Endothelial cell of umbilical vein (primary cell): Measurements from ENCODE around the gene ARHGAP10. TPM values are rescaled to one million over a fixed set of nuclear protein-coding genes. Genes with fewer than 3 reads are reported as not detected.

Source experiments
- BruUV-seq: library from RNA; stranded (reverse); fragments of 400-500 nt; replicated peaks from 2 replicates; lab custom pipeline; 2021; lab: Mats Ljungman, UMichigan
- CTCF ChIA-PET: fragments of 300-600, 350-600 bp; sonication (Branson Sonifier 250); formaldehyde crosslinking; loops from one replicate; lab custom pipeline; 2021; ENCODE audit warnings: antibody characterized with exemption, inconsistent platforms; lab: Charles Lee
- POLR2A ChIA-PET: fragments of 300-600, 350-600 bp; sonication (Branson Sonifier 250); formaldehyde crosslinking; loops from one replicate; lab custom pipeline; 2021; ENCODE audit warnings: antibody characterized with exemption, inconsistent platforms; lab: Charles Lee
- DNase-seq: peaks from one replicate; pipeline ENCODE4 v3.0.0-alpha.2; 2011; ENCODE audit warnings: low read depth, low spot score
- FAIRE-seq: peaks from 2 replicates; lab custom pipeline; 2011; peaks lifted over from hg19 to GRCh38; lab: Jason Lieb, UNC
- H2AFZ ChIP-seq: 2 replicates; pipeline ENCODE4 v1.6.0; 2012; ENCODE audit warnings: low read depth, low read length, control low read depth, inconsistent platforms
- H3K27ac ChIP-seq: 2 replicates; pipeline ENCODE4 v1.5.1; 2011; ENCODE audit warnings: low read depth, mild to moderate bottlenecking, control low read depth, low read length, moderate library complexity; ENCODE audit not compliant: insufficient read depth
- H3K27me3 ChIP-seq, 2 experiments: 2 replicates each; pipeline versions ENCODE4 v1.6.0 to v1.6.1; 2011; ENCODE audit warnings: low read length in 2 of 2, mixed read lengths in 1 of 2; ENCODE audit not compliant: control insufficient read depth in 2 of 2, insufficient read depth in 2 of 2
- H3K36me3 ChIP-seq, 2 experiments: 2 replicates in 1 of 2; 3 replicates in 1 of 2; pipeline ENCODE4 v1.5.1; 2011; ENCODE audit warnings: low read length in 2 of 2, mild to moderate bottlenecking in 1 of 2, moderate library complexity in 1 of 2; ENCODE audit not compliant: control insufficient read depth in 2 of 2, insufficient read depth in 2 of 2; ENCODE audit errors: extremely low read depth in 1 of 2
- H3K4me1 ChIP-seq: 3 replicates; pipeline ENCODE4 v1.5.1; 2011; ENCODE audit warnings: mild to moderate bottlenecking, low read length; ENCODE audit not compliant: control insufficient read depth, insufficient read depth; ENCODE audit errors: extremely low read depth
- H3K4me2 ChIP-seq: 2 replicates; pipeline ENCODE4 v1.6.1; 2011; ENCODE audit warnings: low read length, control low read depth, mixed read lengths; ENCODE audit not compliant: insufficient read depth
- H3K4me3 ChIP-seq, 3 experiments: fragments of 200-600 bp in 1 of 3; sonication (generic), shearing (Covaris generic) in 1 of 3; replicated peaks in 1 of 3; 2 replicates each; pipeline ENCODE4 v1.5.1; 2011 to 2016; ENCODE audit warnings: control low read depth in 3 of 3, low read length in 3 of 3, mild to moderate bottlenecking in 2 of 3, inconsistent platforms in 1 of 3, low read depth in 1 of 3, moderate library complexity in 1 of 3; ENCODE audit not compliant: insufficient read depth in 1 of 3
- H3K79me2 ChIP-seq: 2 replicates; pipeline ENCODE4 v1.6.0; 2012; ENCODE audit warnings: low read length, inconsistent platforms; ENCODE audit not compliant: control insufficient read depth, insufficient read depth
- H3K9ac ChIP-seq: replicated peaks from 2 replicates; pipeline ENCODE3; 2011; ENCODE audit warnings: low read length, control low read depth; ENCODE audit not compliant: insufficient read depth; ENCODE audit errors: extremely low read depth
- H3K9me1 ChIP-seq: replicated peaks from 3 replicates; pipeline ENCODE4 v1.6.0; 2011; ENCODE audit warnings: mild to moderate bottlenecking, low read length; ENCODE audit not compliant: control insufficient read depth, insufficient read depth; ENCODE audit errors: extremely low read depth
- H3K9me3 ChIP-seq: replicated peaks from 2 replicates; pipeline ENCODE4 v1.5.1; 2012; ENCODE audit warnings: low read length, inconsistent platforms; ENCODE audit not compliant: control insufficient read depth, insufficient read depth
- H4K20me1 ChIP-seq: replicated peaks from 2 replicates; pipeline ENCODE3; 2011; ENCODE audit warnings: mild to moderate bottlenecking, low read length; ENCODE audit not compliant: control insufficient read depth, insufficient read depth; ENCODE audit errors: extremely low read depth
- CTCF ChIP-seq, 2 donors: IDR thresholded peaks; 1 replicate in 1 of 2; 2 replicates in 1 of 2; pipeline ENCODE4 v1.5.1; 2011; ENCODE audit warnings: low read length in 2 of 2, mild to moderate bottlenecking in 2 of 2, moderate library complexity in 2 of 2, control low read depth in 1 of 2, inconsistent platforms in 1 of 2, low read depth in 1 of 2; ENCODE audit not compliant: insufficient read depth in 1 of 2; ENCODE audit errors: extremely low read depth in 1 of 2
- EZH2 ChIP-seq: IDR thresholded peaks from 2 replicates; pipeline ENCODE4 v1.6.1; 2012; ENCODE audit warnings: borderline replicate concordance, low read depth, mild to moderate bottlenecking, moderate library complexity, low read length, inconsistent platforms; ENCODE audit not compliant: severe bottlenecking
- FOS ChIP-seq: IDR thresholded peaks from 2 replicates; pipeline ENCODE4 v1.6.1; 2011; ENCODE audit warnings: mild to moderate bottlenecking, low read length, moderate library complexity, borderline replicate concordance; ENCODE audit not compliant: insufficient read depth
- JUN ChIP-seq: IDR thresholded peaks from 2 replicates; pipeline ENCODE4 v1.6.1; 2011; ENCODE audit warnings: borderline replicate concordance, low read depth; ENCODE audit not compliant: insufficient read length, insufficient read depth
- MAX ChIP-seq: IDR thresholded peaks from 2 replicates; pipeline ENCODE4 v1.6.1; 2011; ENCODE audit not compliant: insufficient read depth, insufficient read length
- MYC ChIP-seq: IDR thresholded peaks from one replicate; pipeline ENCODE4 v1.6.1; 2011; ENCODE audit warnings: mild to moderate bottlenecking, low read depth, low read length
- POLR2AphosphoS5 ChIP-seq: IDR thresholded peaks from 2 replicates; pipeline ENCODE4 v1.6.1; 2012; ENCODE audit warnings: low read depth, mild to moderate bottlenecking, control low read depth, low read length, moderate library complexity; ENCODE audit not compliant: insufficient read depth
- dilution Hi-C: fragments of 300-500 bp; cut with MboI; formaldehyde crosslinking; loops from one replicate; pipeline ENCODE4 v1.15.0; 2019; ENCODE audit warnings: low sequenced_read_pairs; ENCODE audit not compliant: extremely low pct_ligation_motif_present
- intact Hi-C: fragments of 100-400 bp; cut with micrococcal nuclease; formaldehyde crosslinking; loops from one replicate; pipeline ENCODE4 v1.10.0; 2022
- polyA plus RNA-seq, 4 experiments: library from polyadenylated mRNA; depleted of rRNA in 3 of 4; stranded (reverse) in 3 of 4; unstranded in 1 of 4; fragments of >200 nt; gene quantifications; 2 replicates each; pipeline versions ENCODE4 v1.2.1 to v1.2.3, GENCODE V29; 2011 to 2012; ENCODE audit warnings: missing spikeins in 1 of 4
- total RNA-seq: library from RNA; stranded (reverse); gene quantifications from 2 replicates; pipeline ENCODE4 v1.2.3, GENCODE V29; 2021

The ARHGAP10 gene
- total and polyA plus RNA-seq, 2 donors (not counting 3 experiments of a cell fraction or from before 2014, with no cell fraction given): 20.4 to 36.7 TPM

GRCh38 chr4:148101790-148102189 is 369.9 kb downstream of the ARHGAP10 start:
- Histone ChIP-seq H3K9me3 (no peaks in the 10 kb centered on the region), H3K27ac (no peak overlapping the region), H3K4me2 (no peak overlapping the region), H3K9me1 (no peaks in the 10 kb centered on the region), H3K27me3 (no peaks in the 10 kb centered on the region), H3K36me3 (no peaks in the 10 kb centered on the region), H3K4me3 (no peak overlapping the region), H4K20me1 (no peaks in the 10 kb centered on the region), H2AFZ (no peak overlapping the region), H3K4me1 (no peaks in the 10 kb centered on the region), H3K9ac (no peak overlapping the region), H3K79me2 (no peaks in the 10 kb centered on the region)
- ChIA-PET CTCF (interaction anchor here (0.5 to 1.4 kb wide), 4 partner anchors 42 to 929 kb away, joined by 3 to 4 read pairs (median 3); no protein-coding TSS in a partner anchor), POLR2A (no interaction called here)
- dilution Hi-C loops (no loop called here), intact Hi-C loops (no loop called here)
- TF ChIP-seq POLR2AphosphoS5 (no peak), JUN (no peak), MAX (no peak), EZH2 (no peak), FOS (no peak), MYC (no peak), CTCF (IDR thresholded peaks at IDR 0.05; ENCODE audit: extremely low read depth in 1 of 2, insufficient read depth in 1 of 2, low read depth in 1 of 2, low read length in 2 of 2) (no peak)
- BruUV-seq: no TSS peak
- FAIRE-seq (no peak), DNase-seq (no peak)
